HCT116 (cell line): ENCODE measurements around the gene PYY.

Experiments
- ATF3 ChIP-seq: IDR thresholded peaks from 2 replicates; pipeline ENCODE4 v1.6.1; 2012
- EZH2 ChIP-seq: fragments of 200-600 bp; sonication (generic); IDR thresholded peaks from 2 replicates; pipeline ENCODE4 v1.6.1; 2017; ENCODE audit warnings: antibody characterized with exemption, mixed run types
- EZH2phosphoT487 ChIP-seq: fragments of 200-600 bp; IDR thresholded peaks from 2 replicates; pipeline ENCODE4 v1.6.1; 2018; ENCODE audit warnings: antibody characterized with exemption, borderline replicate concordance
- FOSL1 ChIP-seq: IDR thresholded peaks from 2 replicates; pipeline ENCODE4 v1.6.1; 2012; ENCODE audit warnings: low read depth
- MAX ChIP-seq: IDR thresholded peaks from 2 replicates; pipeline ENCODE4 v1.6.1; 2012
- POLR2A ChIP-seq: IDR thresholded peaks from 2 replicates; pipeline ENCODE4 v1.7.0; 2011; ENCODE audit warnings: borderline replicate concordance; ENCODE audit not compliant: insufficient read depth, insufficient read length; ENCODE audit errors: extremely low read depth
- RAD21 ChIP-seq: IDR thresholded peaks from 2 replicates; pipeline ENCODE4 v1.6.1; 2012; ENCODE audit warnings: low read depth, mild to moderate bottlenecking
- SP1 ChIP-seq: IDR thresholded peaks from 2 replicates; pipeline ENCODE4 v1.6.1; 2012; ENCODE audit warnings: low read depth
- SRF ChIP-seq: IDR thresholded peaks from 2 replicates; pipeline ENCODE4 v1.6.1; 2012; ENCODE audit warnings: low read depth
- ZBTB33 ChIP-seq: IDR thresholded peaks from 2 replicates; pipeline ENCODE4 v1.6.1; 2011; ENCODE audit warnings: mild to moderate bottlenecking, low read length, moderate library complexity; ENCODE audit not compliant: insufficient replicate concordance; ENCODE audit errors: extremely low read depth
- TF ChIP-seq, protein P1 (sequence below), 3 experiments: fragments of 200-600 bp in 1 of 3; sonication (generic) in 1 of 3; IDR thresholded peaks in 2 of 3; conservative IDR thresholded peaks in 1 of 3; 2 replicates each; pipeline ENCODE4 v1.5.1; 2012 to 2017; ENCODE audit warnings: low read depth in 2 of 3, low read length in 2 of 3, antibody characterized with exemption in 1 of 3, borderline replicate concordance in 1 of 3, control low read depth in 1 of 3, mild to moderate bottlenecking in 1 of 3, mixed read lengths in 1 of 3, mixed run types in 1 of 3, moderate library complexity in 1 of 3; ENCODE audit not compliant: insufficient read depth in 1 of 3

DNA sequence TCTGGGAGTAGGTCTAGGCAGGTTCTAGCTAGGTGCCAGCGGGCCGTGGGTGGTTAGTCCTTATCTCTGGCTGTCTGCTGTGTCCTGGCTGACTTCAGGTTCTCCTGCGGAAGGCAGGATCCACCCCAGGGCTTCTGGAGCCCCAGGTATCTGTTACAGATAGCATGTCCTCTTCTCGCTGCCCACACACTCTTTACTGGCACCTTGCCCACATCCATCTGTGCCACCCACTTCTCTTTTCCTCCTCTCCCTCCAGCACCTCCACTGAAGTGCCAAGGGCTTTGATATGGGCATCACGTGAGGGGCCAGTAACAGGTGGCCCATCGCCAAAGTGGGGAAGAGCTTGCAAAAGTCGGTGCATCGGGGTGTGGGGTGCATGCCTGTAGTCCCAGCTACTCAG, 41.8 kb downstream of the PYY start:
- TF ChIP-seq, protein P1, sequence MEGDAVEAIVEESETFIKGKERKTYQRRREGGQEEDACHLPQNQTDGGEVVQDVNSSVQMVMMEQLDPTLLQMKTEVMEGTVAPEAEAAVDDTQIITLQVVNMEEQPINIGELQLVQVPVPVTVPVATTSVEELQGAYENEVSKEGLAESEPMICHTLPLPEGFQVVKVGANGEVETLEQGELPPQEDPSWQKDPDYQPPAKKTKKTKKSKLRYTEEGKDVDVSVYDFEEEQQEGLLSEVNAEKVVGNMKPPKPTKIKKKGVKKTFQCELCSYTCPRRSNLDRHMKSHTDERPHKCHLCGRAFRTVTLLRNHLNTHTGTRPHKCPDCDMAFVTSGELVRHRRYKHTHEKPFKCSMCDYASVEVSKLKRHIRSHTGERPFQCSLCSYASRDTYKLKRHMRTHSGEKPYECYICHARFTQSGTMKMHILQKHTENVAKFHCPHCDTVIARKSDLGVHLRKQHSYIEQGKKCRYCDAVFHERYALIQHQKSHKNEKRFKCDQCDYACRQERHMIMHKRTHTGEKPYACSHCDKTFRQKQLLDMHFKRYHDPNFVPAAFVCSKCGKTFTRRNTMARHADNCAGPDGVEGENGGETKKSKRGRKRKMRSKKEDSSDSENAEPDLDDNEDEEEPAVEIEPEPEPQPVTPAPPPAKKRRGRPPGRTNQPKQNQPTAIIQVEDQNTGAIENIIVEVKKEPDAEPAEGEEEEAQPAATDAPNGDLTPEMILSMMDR (IDR thresholded peaks at IDR 0.05 in 2 of 3, conservative IDR thresholded peaks at IDR 0.05 in 1 of 3; ENCODE audit: borderline replicate concordance in 1 of 3, insufficient read depth in 1 of 3, low read depth in 2 of 3, low read length in 2 of 3): no peak
- TF ChIP-seq FOSL1: no peak
- TF ChIP-seq SRF: no peak
- TF ChIP-seq RAD21: no peak
- no peak for TF ChIP-seq POLR2A
- no peak for TF ChIP-seq EZH2
- no peak for TF ChIP-seq ATF3
- no peak for TF ChIP-seq EZH2phosphoT487
- no peak for TF ChIP-seq MAX
- TF ChIP-seq ZBTB33: no peak
- no peak for TF ChIP-seq SP1
